ENCODE measurements around the gene ZFAND3.

Gene ZFAND3

DNA sequence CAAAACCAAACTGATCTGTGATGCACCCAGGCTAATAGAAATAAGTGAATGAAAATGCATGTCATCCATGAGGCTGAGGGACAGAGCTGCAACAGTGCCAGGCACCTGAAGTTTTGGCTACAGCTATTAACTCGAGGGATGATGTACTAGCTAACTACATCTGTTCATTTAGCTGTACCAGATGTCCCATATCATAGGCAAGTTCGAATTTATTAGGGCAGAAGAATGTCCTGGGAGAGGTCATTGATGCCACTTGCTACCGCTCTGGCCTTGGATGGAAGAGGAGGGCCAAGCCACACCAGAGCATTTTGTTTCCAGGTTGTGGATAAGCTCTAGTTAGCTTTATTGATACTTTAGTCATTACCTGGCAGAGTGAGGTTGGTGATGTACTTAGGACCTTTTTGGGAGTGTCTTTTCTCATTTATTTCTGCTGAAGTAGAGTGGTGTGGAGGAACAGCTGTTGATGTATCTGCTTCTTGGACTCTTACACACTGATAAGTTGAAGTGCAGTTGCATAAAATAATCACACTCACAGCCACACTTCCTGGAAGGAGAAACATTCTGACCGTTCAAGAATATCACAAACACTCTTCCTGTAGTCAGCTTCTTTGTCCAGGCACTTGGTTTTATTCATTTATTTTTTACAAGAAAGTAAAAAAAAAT, 8.2 kb downstream of the ZFAND3 start:
- DNase-seq (ENCODE audit: low spot score): no peak

DNA sequence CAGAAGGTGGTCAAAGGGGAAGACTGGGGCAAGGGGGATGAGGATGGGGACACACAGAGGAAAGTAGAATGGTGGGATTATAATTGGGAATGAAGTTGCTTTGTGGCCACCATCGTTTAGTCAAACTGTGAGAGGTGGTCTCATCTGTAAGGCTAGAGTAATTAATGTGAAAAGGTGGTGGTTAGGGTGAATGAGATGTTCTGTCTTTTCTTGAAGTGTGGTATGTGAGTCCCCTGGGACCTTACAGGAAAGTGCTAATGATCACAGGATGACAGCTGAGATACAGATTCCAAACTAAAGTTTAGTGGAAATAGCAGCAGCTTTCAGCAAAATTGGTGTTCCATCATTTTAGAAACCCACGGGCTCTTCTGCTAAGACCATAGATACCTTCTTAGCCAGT, 10.7 kb downstream of the ZFAND3 start:
- no peak for DNase-seq (ENCODE audit: low spot score)

DNA sequence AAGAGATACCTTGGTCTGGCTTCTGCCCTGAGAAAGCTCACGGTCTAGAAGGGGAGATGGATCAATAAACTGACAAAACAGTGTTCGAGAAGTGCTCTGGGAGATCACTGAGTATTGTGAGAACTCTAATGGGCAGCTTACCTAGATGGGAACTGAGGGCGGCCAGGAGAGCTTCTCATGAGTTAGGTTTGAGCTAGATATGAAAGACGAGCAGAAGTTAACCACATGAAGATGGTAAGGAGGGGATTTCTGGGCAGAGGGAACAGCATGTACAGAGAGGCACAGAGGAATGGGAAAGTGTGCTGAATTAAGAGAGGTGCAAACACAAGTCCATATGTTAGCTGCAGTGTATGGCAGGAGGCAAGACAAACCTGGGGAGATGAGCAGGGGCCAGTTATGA, 11.9 kb downstream of the ZFAND3 start:
- DNase-seq (ENCODE audit: low spot score): no peak

DNA sequence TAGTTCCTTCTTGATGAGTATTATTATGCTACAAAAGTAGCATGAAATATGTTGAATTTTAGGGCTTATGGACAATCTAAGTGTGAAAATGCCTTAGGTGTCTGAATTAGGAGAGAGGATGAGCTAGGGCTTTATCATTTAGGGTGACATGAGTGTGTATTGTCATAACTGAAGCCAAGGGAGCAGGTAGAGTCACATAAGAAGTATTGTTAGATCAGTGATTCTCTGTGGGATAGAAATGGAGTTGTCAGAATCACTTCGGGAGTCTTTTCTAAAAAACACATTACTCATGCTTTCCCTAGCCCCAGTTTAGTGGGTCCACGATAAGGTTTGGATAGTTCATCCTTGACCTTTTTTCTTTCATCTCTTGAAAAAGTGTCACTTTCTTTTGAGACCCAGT, 16.4 kb downstream of the ZFAND3 start:
- DNase-seq (ENCODE audit: low spot score): no peak

DNA sequence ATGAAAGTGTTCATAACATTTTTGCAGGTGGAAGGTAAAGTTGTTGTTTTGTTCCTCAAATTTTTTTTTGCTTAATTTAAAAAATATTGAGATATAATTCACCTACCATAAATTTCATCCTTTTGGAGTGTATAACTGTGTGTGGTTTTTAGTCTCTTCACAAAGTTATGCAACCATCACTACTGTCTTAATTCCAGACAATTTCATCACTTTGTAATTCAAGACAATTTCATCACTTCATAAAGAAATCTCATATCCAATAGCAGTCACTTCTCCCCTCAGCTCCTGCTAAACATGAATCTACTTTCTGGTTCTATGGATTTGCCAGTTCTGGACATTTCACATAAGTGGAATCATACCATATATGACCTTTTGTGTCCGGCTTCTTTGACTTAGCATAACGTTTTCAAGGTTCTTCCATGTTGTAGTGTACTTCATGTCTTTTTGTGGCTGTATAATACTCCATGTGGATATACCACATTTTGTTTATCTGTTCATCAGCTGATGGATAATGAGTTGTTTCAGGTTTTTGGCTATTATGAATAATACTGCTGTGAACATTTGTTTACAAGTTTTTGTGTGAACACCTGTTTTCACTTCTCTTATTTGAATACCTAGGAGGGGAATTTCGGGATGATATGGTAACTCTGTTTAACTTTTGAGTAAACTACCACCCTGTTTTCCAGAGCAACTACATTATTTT, 18.8 kb downstream of the ZFAND3 start:
- no peak for DNase-seq (ENCODE audit: low spot score)

DNA sequence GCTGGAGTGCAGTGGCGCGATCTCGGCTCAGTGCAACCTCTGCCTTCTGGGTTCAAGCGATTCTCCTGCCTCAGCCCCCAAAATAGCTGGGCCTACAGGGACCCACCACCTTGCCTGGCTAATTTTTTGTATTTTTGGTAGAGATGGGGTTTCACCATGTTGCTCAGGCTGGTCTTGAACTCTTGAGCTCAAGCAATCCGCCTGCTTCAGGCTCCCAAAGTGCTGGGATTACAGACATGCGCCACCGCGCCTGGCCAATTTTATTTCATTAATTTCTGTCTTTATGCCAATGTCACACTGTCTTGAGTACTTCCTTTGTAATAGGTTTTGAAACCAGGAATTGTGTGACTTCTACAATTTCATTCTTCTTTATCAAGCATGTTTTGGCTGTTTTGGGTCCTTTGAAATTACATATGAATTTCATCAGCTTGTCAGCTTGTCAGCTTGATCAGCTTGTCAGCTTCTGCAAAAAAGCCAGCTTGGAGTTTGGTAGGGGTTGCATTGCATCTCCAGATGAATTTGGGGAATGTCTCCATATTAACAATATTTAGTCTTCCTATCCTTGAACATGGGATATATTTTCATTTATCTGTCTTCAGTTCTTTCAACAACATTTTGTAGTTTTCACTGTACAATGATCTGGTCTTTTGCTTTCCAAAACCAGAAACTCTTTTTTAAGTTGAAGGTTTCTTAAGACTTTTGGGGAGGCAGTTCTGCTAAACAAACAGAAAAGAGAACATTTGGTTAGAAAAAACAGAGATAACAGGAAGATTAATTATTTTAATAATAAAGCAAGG, 20.8 kb downstream of the ZFAND3 start:
- no peak for DNase-seq (ENCODE audit: low spot score)

DNA sequence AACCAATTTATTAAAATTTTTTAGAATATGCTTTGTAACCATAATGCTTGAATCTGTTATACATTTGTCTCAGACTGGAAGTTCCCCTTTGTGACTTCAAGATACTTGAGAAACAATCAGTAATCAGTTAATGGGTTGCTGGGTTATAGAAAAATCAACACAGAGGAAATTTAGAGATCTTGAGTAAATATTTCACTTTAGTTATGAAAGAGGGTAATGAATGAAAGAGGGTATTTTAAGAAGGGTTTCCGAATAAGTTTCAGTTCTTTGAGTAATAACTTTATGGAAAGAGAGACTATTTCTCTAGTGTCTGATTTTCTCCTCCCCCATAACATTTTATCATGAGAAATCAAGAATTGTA, 21.4 kb downstream of the ZFAND3 start:
- no peak for DNase-seq (ENCODE audit: low spot score)

DNA sequence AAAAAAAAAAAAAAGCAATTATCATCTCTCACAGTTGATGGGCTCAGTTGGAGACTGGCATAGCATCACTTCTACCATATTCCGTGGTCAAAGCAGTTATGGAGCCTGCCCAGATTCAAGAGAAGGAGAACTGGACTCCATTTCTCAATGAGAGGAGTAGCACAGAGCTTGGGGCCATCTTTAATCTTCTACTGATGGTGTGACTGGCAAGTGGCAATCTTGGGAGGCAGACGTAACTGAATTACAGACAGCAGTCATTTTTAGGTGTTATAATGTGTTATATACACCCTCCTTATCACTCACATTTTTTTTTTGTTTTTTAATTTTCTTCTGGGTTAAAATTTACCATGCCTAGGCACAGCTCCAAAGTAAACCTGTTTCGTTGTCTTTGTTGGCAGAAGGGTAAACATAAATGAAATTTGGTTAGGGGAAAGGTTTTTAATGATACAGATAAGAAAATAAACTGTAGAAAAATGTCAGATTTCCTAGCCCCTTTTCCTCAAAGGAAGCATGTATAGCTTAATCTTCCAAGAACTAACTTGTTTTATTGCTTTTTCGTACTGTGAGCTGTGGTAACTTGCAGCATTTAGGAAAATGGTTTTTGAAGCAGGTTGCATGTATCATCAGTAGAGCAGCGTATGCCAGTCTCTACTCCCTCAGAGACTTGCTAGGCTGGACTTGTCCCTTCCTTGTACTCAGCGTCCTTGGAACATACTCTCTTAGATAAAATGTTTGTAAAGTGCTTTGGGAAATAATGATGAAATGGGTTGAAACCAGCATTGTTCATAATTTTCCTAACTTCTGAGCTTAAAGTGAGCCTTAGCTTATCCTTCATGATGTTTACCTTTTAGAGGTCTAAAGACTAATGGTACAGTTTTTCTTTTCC, 25.7 kb downstream of the ZFAND3 start:
- no peak for DNase-seq (ENCODE audit: low spot score)

DNA sequence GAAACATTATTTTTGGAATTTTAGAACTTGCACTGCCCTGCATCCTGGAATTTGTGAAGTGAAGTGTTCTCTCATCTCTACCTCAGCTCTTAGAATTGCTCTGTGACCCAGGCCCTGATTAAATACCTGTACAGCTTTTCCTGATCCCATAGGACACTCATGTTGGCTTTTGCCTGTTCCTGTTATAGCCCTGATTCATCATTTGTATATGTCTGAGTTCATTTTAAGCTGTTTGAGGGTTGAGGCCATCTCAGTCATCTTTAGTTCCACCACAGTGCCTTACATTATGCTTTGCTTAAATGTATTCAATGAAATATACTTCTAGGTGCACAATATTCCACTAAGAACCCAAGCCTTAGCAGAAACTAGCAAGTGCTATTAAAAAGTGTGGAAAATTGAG, 26.4 kb downstream of the ZFAND3 start:
- DNase-seq (ENCODE audit: low spot score): no peak

DNA sequence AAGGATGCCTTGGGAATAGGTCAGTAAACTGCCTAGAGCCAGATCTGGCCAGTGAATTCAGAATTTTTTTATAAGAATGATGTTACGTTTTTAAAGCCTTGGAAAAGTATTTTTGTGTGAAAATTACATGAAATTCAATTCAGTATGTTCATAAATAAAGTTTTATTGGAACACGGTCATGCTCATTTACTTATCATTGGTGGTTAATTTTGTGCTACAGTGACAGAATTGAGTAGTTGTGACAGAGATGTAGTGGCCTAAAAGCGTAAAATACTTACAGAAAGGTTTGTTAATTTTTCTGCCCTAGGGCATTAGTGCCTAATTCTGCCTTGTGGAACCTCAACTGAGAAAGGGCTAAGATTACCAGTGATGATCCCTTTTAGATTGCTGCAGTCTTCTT, 28.2 kb downstream of the ZFAND3 start:
- no peak for DNase-seq (ENCODE audit: low spot score)

DNA sequence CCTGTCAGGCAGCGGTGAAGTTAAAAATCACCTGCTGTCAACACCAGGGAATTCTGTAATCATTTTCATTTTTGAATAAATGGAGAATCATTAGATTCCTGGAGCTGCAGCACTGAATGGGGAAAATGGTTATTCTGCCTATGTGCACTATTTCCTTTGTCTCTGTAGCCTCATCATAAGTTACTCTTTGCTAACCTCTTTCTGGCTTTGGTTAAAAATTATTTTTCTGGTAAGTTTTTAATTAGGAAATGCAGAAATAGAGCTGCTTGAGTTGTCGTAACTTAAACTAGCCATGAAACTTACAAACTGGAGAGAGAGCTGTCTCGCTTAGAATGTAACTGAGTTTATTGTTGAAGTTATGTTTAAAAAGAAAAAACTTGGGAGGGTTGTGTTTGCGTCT, 28.8 kb downstream of the ZFAND3 start:
- no peak for DNase-seq (ENCODE audit: low spot score)

DNA sequence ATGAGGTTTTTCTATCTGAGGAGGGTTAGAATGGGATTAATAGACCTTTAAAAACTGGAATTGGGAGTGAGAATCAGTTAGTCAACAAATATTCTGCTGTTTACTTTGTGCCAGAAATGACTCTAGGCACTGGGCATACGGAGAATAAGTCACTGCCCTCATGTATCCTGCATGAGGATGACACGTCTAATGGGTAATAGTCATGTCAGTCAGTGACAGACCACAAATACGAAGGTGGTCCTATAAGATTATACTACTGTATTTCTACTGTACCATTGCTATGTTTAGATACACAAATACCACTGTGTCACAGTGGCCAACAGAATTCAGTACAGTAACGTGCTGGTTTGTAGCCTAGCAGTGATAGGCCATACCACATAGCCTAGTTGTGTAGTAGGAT, 30.7 kb downstream of the ZFAND3 start:
- no peak for DNase-seq (ENCODE audit: low spot score)

DNA sequence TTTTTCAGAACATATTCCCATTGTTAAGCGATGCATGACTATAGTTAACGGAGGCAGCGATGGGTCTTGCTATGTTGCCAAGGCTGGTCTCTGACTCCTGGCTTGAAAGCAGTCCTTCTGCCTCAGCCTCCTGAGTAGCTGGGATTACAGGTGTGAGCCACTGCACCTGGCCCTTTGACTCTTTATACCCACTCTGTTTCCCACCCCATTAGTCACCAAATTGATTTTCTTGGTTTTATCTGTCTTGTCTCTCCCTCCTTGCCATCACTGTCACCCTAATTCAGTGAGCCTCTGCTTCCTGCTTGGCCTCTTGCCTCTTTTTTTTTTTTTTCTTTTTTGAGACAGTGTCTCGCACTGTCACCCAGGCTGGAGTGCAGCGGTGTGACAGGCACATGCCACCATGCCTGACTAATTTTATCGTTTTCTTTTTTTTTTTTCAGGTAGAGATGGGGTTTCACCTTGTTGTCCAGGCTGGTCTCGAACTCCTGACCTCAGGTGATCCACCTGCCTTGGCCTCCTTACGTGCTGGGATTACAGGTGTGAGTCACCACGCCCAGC, 31.3 kb downstream of the ZFAND3 start:
- DNase-seq (ENCODE audit: low spot score): no peak

DNA sequence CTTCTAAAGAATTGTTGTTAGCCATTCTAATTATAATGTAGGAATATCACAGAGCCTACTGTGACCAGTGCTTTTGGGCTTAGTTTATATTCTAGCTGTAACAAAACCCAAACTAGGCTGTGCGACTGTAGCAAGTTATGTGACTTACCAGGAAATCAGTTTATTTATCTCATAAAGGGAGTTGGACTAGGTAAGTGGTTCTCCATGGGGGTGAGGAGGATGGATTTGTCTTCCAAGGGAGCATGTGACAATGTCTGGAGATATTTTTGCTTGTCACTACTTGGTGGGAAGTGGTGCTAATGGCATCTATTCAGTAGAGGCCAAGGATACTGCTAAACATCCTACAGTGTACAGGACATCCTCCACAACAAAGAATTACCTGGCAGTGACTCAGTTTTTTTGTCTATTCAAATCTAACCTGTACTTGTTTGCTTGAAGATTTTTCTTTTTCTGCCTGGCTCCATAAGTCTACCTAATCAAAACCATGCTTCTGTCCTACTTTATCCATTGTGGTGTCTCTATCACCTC, 32.5 kb downstream of the ZFAND3 start:
- DNase-seq (ENCODE audit: low spot score): no peak

DNA sequence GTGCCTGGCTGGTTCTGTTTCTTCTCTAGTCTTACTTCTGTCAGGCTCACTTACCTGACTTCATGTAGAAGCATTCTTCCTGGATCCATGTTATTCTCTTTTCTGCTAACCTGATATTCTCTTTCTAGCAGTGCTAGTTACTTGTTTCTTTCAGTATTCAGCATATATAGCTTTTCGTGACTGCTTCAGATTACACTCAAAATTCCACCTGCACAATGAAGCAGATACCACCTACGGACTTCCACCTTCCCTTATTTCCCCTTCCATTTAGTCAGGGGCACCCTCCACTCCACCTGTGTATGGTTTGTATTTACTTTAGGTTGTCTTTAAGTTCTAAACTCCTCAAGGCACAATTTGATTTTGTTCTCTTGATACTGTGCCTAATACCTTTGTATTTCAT, 36.8 kb downstream of the ZFAND3 start:
- no peak for DNase-seq (ENCODE audit: low spot score)

DNA sequence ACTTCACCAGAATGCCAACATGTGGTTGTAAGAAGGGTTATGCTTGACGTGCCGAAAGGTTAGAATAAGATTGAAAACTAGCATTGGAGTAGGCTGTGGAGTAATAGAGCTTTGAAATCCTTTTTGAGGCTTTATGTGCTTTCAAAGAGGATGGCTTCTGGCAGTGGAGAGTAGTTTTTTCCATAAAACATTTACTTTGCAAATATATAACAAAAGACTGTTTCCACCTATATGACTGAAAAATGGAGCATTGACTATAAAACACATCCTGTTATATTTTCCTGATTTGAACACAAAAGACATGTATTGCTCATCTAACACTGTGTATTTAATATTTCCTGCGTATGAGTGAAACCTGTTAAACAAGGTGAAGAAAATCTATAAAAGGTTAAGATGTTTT, 38.8 kb downstream of the ZFAND3 start:
- DNase-seq (ENCODE audit: low spot score): no peak

DNA sequence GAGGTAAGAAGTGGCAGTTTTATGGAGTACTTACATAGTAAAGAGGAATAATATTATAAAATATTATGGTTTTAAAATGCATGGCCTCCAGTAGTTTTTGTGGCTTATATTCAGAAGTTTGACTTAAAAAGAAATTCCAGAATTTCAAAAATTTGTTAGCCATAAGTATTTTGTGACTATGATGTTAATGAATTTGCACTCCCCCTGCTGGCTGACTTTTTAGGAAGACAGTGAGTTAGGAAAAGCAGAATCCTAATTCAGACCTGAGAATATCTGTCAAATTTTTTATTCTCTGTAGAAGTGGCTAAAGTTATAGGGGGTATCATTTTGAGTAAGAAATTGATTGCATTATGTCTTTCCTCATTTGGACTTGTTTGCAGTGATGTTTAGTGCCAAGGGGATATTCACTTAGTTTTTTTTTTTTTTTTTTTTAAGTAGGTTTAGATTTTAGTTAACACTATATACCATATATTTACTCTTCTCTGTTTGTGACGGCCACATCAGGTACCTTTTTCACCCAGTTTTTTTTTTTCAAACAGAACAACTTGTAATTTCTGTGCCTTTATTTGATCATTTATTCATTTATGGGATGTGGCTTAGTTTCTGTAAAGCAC, 40.8 kb downstream of the ZFAND3 start:
- no peak for DNase-seq (ENCODE audit: low spot score)

DNA sequence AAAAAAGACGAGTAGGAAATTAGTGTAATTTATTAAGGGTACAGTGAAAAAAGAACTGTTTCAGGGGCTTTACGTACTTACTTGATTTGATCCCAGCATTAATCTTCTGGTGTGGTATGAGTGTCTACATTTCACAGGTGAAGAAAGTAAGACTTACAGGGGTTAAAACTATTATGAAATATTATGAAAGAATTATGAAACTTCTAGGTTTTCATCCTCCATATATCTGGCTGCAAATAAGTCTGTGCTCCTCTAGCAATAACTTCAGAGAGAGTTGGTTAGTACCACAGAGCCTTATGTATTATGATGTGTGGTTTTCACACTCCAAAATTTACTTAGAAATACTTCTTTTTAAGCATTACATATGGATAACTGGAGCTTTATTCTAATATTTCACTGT, 41.9 kb downstream of the ZFAND3 start:
- DNase-seq (ENCODE audit: low spot score): no peak

DNA sequence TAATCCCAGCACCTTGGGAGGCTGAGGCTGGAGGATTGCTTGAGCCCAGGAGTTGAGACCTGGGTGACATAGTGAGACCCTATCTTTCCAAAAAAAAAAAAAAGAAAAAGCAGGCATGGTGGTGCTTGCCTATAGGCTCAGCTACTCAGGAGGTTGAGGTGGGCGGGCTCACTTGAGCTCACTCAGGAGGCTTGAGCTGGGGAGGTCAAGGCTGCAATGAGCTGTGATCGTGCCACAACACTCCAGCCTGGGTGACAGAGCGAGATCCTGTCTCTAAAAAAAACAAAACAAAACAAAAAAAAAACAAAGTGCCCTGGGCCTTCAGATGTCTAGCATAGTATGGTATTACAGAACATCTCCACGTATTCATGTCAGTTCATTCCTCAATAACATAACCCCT, 42.9 kb downstream of the ZFAND3 start:
- DNase-seq (ENCODE audit: low spot score): no peak

DNA sequence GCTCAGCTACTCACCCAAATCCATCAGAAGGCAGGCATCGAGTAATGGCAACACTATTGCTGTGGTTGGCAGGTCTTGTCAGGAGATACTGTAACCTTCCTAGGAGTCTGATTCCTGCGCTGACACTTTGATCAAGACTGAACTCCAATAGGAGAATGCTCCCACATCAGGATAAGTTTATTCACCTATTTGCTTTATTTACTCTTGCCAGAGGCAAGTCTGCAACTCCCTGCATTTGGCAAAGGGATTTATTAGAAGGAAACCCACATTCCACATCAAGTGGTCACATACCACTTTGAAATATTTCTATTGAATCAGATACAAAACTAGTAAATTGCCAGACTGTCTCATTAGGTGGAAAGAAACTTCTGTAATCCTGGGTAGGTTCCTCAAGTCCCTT, 43.5 kb downstream of the ZFAND3 start:
- no peak for DNase-seq (ENCODE audit: low spot score)

DNA sequence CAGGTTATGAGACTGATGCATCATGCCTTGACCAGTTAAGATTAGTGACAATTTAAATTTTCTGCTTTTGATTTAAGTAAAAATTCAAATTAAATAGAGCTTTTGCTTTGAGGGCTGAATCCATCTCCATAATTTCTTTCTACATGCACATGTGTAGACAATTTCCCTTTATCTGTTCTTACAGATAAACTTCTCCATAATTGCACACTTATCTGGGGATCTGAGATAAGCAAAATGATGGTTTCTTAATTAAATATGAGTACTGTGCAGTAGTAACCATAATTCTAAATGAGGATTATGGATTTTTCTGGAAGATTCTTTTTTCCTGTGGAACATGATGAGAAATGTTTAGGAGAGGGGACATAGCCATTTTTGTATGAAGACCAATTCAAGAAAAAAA, 44.7 kb downstream of the ZFAND3 start:
- DNase-seq (ENCODE audit: low spot score): no peak

Data from HuH-7 (cell line).